HG03196 (cell line): ENCODE results near the gene PARP9.
"Not testable (repeated sequence)": the region's sequence is repeated elsewhere in the genome, so short reads cannot be mapped to it uniquely, and the experiment has no call there.

Experiments
- ATAC-seq: cut with Tn5 transposase; IDR thresholded peaks from one replicate; pipeline ENCODE4 v1.9.1; 2021; ENCODE audit not compliant: unreplicated experiment

PARP9 gene

DNA sequence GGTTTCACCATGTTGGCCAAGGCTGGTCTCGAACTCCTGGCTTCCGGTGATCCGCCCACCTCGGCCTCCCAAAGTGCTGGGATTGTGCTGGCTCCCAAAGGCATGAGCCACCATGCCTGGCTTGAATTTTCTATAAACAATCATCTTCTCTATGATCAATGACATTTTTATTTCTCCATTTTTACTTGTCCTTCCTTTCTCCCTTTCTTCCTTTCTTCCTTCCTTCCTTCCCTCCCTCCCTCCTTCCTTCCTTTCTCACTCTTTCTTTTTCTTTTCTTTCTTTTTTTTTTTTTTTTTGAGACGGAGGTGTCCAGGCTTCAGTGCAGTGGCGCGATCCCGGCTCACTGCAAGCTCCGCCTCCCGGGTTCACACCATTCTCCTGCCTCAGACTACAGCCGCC, 40.8 kb downstream of the PARP9 start:
- ATAC-seq = no peak

DNA sequence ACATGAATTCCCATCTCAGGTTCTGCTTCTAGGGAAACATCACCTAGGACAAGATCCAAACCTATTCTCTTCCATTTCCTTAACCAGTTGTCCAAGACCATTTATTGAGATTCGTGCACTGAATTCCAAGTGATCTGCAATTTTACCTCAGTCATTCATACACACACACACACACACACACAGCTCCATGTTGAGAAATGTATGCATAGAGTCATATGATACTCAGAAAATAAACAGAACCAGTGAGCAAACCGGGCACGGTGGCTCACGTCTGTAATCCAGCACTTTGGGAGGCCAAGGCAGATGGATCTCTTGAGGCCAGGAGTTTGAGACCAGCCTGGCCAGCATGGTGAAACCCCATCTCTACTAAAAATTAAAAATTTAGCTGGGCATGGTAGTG, 43.2 kb downstream of the PARP9 start:
- no peak for ATAC-seq

DNA sequence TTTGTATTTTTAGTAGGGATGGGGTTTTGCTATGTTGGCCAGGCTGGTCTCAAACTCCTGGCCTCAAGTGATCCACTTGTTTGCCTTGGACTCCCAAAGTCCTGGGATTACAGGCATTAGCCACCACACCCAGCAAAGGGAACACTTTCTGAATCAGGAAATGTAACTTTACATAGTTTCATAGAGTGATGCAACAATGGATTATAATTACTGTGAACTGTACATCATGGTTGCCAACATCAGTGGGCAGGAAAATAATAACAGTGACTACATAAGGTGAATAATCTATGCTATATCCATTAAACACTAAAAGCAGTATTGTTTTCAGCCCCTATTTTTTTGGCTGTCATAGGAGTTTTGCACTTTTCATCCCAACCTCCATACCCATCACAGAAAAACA, 44.4 kb downstream of the PARP9 start:
- ATAC-seq = no peak

DNA sequence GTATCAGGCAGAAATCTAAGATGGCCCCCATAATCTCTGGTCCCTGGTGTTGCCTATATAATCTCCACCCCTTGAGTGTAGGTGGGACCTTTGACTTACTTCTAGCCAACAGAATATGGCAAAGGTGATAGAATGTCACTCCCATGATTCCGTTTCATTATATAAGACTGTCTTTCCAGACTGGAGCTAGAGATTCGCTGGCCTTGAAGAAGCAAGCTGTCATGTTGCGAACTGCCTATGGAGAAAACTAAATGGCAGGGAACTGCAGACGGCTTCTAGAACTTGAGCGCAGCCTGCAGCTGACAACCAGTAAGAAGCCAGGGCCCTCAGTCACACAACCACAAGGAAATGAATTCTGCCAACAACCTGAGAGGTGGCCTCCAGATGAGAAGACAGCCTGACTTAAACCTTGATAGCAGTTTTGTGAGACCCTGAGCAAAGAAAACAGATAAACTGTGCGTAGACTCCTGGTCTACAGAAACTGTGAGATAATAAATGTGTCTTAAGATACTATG, 47.2 kb downstream of the PARP9 start:
- no peak for ATAC-seq

DNA sequence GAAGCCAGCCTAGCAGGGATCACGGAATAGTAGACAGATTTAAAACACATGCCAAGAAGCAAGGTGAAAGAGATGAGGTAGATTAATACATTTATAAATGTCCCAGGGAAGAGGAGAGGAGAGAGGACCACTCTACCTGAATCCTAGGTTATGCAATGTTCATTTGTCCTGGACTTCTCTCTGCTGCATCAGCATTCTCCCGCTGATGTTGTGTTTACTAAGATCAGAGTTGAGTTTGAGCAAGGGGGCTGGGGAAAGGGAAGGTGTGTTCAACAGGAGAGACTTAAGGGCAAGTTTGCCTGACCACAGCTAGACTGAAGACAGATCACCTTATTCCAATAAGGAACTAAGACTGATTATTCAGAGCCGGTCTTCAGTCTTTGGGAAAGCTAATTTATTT, 48.2 kb downstream of the PARP9 start:
- no peak for ATAC-seq

DNA sequence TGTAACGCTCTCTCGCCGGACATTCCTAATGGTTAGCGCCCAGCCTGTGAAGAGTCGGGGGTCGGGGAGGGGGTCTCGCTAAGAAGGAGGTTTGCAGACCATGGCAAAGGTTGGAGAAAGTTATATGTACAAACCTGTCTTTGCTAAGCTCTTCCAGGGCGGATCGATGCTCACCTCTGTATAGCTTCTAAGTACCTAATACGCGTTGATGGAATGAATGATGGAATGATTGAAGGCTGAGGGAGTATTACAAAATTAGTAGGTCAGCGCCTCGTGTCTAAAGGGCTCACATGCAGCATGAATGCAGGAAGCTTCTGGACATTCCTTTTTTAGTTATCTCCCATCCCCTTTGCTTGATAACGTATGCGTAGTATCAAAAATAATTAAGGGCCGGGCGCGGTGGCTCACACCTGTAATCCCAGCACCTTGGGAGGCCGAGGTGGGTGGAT, 49.1 kb downstream of the PARP9 start:
- ATAC-seq = no peak

DNA sequence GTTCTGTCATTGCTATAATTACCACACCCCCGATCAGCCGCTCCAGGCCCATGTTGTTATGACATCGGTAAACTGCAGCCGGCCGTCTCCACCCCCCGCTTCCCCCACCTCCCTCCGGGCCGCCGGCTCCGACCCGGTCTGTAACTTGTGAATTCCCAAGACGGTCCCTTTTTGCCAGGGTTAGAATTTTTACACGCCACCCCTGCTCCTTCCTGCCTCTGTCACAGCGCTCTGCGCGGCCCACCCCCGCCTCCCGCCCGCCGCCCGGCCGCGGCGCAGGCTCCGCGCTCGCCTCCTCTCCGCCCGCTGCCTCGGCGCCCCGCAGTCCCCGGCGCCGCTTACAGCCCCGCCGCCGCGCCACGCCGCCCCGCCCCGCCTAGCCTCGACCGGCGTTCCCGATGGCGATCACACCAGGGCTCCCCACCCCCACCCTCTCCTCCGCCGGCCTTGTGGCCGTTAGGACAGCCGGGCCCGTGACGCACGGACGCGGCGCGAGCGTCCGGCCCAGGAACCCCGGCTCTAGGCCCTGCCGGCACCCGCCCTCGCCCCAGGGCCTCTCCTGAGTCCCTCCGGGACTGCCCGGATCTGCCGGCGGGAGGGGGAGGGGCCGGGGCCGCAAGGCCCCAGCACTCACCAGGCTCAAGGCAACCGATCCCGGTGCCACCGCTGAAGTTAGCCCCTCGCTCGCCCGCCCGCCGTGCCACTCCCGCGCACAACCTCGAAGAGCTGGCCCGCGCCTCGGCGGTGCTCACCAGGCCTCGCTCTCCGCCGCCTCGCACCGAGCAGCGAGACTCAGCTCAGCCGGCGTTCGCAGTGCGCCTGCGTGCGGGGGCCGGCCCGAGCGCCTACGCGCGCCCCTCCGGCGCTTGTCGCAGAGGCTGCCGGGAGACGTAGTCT, 49.7 kb downstream of the PARP9 start, which contains the start of gene KPNA1:
Gene KPNA1, minus strand, starts transcription at position 817 of the 897 bp plus-strand sequence. CDS start 18,374 bp downstream, outside the sequence.
- ATAC-seq = peak; percentile 79

DNA sequence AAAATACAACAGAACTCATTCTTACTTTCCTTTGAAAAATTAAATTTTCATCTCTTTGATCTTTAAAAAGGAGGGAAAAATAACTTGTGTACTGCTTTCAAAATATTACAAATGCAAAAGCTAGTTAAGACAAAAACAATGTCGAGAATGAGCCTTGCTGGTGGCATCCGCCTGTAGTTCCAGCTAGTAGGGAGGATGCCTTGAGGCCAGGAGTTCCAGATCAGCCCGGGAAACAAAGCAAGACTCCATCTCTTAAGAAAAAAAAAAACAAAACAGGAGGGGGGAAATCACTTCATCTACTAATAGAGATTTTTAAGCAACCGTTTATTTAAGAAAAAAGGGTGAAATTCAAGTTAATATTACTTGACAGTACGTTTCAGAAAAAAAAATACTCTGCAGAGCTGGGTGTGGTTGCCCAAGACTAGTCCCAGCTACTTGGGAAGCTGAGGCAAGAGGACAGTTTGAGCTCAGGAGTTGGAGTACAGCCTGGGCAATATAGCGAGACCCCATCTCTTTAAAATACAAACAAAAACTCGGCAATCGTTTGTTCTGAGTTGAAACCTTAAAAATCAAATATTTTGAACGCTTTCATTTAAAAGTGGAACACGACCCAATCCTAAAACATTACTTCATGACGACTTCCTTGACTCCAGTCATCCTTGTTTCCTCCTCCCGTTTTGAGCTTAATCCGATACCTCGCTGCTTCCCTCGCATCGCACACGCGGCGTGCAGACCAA, 50.5 kb downstream of the PARP9 start:
- ATAC-seq = no peak

DNA sequence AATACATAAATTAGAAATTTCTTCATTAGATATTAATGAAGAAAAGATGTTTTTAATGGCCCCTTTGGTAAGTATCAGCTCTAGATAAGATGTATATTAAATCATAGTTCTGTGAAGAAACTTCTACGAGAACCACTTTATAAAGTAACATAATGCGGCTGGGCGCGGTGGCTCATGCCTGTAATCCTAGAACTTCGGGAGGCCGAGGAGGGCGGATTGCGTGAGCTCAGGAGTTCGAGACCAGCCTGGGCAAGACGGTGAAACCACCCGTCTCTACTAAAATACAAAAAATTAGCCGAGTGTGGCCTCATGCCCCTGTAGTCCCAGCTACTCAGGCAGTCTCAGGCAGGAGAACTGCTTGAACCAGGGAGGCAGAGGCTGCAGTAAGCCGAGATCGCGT, 51.8 kb downstream of the PARP9 start:
- ATAC-seq = no peak

DNA sequence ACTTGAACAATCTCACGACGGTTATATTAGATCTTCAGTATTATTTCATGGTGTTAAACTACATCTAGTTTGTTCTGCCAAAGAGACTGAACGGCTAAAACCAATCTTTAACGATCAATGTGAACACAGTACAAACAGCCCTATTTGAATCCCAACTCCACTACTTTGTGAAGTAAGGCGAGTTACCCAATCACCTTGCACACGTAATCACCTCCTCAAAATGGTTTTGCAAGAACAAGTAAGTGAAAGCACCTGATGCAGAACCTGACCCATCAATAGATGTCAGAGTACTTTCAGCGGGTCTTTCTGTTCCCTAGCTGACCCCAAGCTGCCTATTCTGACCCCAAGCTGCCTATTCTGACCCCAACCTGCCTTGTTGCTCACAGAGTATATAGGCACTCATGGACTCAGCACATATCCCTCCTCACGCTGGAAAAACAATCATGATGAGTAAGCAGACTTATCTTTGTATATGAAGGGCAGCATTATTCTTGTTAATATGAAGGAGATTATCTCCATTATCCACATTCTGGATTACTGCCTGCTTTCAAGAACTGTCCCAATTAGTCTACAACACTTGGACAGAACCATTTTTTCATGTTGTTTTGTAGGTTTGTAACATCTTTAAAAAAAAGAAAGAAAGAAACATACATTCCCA, 53.1 kb downstream of the PARP9 start:
- no peak for ATAC-seq

DNA sequence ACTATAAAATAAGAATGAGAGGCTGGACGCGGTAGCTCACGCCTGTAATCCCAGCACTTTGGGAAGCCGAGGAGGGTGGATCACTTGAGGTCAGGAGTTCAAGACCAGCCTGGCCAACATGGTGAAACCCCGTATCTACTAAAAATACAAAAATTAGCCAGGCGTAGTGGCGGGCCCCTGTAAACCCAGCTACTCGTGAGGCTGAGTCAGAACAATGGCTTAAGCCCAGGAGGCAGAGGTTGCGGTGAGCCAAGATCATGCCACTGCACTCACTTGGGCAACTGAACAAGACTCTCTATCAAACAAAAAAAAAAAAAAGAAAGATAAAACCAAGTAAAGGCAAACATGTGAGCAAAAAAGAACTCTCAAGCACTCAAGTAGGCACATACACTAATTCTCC, 55.2 kb downstream of the PARP9 start:
- not testable (repeated sequence) for ATAC-seq

DNA sequence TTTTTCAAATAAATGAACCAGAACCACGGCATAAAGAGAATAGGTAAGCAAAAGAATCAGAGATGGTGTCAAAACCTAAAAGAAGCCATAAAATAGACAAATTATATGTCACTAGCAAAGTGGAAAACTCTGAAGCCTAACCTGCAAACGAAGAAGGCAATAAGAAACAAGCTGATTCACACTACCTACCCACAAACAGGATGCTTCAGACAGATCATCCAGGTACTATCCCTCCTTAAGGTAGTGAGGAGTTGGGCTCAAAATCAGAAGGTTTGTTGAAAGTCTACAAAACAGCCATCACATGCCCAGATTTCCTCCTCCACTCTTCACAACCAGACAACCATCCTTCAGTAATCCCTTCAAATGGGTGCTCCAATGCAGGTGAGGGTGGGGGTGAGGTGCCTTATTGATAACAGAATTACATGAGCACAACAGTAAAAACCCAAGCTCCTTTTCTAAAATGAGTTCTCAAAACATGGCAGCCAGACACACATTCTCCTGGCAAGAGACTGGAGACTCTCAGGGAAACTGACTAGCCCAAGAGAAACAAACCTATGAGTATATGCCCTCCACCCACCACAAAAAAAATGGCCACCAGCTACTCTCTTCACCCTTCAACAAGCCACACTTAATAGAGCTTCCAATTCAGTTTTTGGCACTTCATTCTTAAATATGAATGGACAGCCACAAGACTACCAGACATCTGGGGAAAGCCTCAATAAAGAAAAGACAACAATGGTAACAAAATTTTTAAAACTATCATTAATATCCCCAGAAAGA, 55.8 kb downstream of the PARP9 start:
- ATAC-seq = no peak

DNA sequence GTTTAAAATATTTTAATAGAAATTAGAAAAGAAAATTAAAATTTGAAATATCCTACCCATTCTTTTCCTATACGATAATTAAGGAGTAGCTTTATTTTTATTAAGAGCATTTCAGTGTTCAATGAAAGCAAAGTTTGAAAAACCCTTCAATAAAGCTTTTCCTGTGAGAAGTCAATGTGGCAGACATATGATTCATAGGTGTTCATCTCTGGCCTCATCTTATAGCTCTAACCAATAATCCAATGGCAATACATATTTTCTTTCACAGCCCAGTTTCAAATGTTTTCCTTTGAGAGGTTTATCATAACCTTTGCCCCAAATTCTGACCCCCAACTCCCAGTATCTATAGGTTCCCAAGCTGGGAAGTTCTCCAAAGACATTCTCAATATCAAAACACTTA, 57.6 kb downstream of the PARP9 start:
- ATAC-seq = no peak

DNA sequence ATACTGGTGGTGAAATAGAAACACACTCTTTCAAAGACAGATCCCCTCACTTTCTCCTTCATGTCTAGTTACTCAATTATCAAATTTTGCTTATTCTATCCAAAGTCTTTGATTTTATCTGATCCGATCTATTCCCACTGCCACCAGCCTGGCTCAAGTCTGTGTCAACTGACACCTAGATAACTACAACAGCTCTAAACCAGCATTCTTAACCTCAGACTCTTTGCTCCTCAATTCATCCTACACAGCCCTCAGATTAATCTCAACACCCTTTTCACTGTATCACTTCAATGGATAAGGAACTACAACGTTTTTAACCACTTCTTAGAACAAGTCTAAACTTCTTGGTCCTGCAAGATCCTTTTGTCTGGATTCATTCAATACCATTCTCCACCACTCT, 58.4 kb downstream of the PARP9 start:
- no peak for ATAC-seq

DNA sequence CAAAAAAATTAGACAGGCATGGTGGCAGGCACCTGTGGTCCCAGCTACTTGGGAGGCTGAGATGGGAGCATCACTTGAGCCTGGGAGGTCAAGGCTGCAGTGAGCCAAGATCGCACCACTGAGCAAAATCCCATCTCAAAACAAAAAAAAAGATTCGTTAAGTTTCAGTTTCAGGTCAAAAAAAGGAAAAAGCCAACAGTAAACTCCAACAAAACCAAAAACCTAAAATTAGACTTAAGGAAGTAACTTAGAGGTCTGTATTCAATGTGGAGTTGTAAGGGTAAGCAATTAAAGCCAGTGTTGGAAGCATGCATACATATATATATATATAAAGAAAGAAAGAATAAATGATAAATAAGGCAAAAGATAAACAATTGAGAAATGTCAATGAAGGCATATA, 61.2 kb downstream of the PARP9 start:
- ATAC-seq = no peak

DNA sequence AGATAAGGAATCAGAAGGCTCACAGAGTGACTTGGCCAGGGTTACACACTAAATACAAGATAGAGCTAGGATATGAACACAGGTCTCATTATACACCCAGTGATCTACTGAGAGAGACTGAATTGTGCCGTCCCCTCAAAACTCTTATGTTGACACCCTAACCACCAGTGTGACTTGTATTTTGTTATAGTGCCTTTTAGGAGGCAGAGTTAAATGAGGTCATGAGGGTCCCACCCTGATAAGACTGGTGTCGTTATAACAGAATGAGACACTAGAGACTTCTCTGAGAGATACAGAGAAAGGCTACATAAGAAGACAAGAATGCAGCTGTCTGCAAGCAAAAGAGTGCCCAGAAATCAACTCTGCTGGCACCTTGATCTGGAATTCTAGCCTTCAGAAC, 62.0 kb downstream of the PARP9 start:
- ATAC-seq = no peak

DNA sequence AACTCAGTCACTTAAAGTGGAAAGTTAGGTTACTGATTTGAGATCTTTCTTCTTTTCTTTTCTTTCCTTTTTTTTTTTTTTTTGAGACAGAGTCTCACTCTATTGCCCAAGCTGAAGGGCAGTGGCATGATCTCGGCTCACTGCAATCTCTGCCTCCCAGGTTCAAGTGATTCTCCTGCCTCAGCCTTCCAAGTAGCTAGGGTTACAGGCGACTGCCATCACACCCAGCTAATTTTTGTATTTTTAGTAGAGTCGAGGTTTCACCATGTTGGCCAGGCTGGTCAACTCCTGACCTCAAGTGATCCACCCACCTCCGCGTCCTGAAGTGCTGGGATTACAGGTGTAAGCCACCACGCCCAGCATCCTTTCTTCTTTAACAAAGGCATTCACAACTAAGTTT, 63.1 kb downstream of the PARP9 start:
- ATAC-seq = not testable (repeated sequence)

DNA sequence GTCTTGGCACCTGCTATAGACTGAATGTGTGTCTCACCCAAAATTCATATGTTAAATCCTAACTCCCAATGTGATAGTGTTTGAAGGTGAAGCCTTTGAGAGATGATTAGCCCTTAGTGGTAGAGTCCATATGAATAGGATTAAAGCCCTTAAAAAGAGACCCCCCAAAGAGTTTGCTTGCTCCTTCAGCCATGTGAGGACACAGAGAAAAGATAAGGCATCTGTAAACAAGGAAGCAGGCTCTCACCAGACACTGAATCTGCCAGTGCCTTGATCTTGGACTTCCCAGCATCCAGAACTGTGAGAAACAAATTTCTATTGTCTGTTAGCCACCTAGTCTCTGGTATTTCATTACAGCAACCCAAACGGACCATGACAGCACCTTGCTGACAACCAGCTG, 65.9 kb downstream of the PARP9 start:
- no peak for ATAC-seq

DNA sequence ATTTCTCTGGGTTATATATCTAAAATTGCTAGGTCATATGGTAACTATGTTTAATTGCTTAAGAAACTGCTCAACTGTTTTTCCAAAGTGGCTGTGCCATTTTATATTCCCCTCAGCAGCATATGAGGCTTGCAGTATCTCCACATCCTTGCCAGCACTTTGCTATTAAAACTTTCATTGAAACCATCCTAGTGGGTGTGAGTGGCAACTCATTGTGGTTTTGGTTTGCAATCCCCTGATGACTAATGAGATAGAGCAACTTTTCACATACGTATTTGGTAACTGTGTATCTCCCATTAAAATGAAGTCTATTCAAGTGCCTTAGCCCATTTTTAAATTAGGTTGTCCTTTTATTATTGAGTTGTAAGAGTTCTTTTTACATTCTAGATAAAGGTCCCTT, 66.7 kb downstream of the PARP9 start:
- peak; percentile 90 for ATAC-seq

DNA sequence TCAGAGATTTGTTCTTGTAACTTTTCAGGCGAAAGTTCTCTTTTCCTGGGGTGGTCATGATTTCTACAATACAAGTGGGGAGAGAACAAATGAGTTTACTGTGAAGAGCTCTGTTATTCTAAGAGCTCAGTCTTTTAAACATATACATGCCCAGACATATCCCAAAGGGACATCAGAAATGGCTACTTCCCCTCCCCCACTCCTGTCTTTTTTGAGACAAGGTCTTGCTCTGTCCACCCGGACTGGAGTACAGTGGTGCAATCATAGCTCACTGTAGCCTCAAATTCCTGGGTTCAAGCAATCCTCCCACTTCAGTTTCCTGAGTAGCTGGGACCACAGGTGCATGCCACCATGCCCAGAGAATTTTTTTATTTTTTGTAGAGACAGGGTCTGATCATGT, 67.6 kb downstream of the PARP9 start:
- ATAC-seq = no peak

DNA sequence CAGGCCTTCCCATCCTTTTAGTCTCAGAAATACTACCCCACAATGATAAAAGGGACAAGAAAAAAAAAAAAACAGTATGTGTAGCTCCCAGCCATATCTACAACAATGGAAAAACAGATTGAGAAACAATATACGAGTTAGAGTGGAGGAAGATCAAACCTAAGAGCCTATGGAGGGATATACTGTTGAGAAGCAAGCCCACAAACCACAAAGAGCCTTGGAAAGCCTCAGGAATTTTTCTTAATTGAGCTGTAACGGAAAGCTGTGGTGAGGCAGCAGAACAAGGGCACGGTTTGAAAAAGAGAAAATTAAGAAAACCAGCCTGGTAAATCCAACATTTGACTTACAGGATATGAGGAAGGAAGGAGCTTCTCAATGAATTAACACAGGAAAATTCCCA, 70.8 kb downstream of the PARP9 start:
- ATAC-seq = no peak
